DMS114 treated with DMSO at 0.1 percent for 48 hours (cell line): ENCODE measurements around the gene KLHL5.
"Not testable (repeated sequence)": the region's sequence is repeated elsewhere in the genome, so short reads cannot be mapped to it uniquely, and the experiment has no call there.

Experiments used
- DNase-seq: peaks from one replicate; lab custom pipeline; 2025; ENCODE audit not compliant: unreplicated experiment; lab: John Stamatoyannopoulos, UW

The KLHL5 gene

DNA sequence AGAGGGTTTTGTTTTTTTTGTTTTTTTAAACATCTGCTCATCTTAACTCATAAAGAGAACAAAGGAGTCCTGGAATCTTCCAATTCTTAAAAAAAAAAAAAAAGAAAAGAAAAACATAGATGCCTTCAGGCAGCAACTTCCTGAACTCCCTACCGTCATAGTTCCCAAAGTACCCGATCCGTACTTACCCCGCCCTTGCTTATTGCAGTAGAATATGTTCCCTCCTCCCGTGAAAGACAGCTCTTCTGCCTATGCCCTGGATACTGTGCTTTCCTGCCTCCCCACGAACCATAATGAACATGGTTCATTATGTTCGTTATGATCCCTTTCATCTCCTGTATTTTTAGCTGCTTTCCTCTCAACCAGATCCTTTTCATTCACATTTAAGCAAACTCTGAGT lies 40.3 kb downstream of the KLHL5 start:
- DNase-seq: no peak

DNA sequence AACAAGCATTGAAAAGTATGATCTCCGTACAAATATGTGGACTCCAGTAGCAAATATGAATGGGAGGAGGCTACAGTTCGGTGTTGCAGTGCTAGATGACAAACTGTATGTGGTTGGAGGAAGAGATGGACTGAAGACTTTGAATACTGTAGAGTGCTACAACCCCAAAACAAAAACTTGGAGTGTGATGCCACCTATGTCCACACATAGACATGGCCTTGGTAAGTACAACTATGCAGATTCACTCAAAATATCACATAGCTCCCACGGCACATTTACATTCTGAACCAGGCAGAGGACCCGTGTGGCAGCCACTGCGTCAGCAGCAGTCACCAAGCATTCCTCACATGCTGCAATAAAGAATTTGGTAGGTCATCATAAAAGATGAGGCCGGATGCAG lies 41.3 kb downstream of the KLHL5 start:
- DNase-seq: no peak

DNA sequence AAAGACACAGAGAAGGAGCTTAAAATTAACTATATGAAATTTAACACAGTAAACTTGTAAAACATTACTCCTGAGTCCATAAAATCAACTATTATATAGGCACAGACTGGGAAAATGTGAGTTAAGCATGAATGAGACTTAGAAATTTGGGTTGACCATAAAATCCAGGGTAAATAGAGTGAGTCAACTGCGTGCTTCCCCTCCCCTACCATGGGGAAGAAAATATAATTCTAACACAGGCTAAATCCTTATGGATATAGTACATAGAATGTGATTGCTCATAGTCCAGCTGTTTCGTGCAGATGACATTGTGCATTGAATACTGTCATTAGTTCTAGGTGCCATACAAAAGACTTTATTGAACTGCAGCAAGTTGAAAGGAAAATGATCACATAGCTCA lies 42.2 kb downstream of the KLHL5 start:
- no peak for DNase-seq

DNA sequence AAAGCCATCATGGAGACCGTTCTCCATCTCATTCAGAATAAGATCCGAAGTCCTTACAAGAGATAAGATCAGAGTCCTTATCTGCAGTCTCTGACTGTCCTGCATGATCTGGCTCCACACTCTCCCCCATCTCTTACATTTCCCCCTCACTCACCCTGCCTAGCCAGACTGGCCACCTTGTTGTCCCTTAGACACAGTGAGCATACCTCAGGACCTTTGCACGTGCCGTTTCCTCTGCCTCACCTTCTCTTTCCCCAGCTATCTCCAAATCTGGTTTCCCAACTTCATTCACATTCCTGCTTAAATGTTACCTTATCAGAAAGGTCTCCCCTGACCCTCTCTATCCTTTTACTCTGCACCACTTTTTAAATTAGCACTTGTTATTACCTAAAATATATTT lies 44.0 kb downstream of the KLHL5 start:
- DNase-seq: no peak

DNA sequence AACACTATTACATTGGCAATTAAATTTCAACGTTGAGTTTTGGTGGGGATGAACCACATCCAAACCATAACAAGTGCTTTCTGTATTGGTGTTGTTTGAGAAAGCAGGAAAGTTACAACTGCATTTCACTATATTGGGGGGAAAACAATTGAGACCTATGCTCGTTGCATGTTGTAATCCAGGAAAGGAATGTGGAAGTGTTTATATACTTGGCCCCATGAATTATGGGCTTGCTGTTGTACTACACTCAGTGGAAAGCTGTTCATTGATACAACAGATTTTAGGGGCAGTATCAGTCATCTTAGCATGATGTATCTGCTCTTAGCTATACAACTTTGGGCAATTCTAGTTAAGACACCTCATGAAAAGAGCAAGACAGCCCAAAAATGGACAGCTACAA lies 52.4 kb downstream of the KLHL5 start:
- no peak for DNase-seq

DNA sequence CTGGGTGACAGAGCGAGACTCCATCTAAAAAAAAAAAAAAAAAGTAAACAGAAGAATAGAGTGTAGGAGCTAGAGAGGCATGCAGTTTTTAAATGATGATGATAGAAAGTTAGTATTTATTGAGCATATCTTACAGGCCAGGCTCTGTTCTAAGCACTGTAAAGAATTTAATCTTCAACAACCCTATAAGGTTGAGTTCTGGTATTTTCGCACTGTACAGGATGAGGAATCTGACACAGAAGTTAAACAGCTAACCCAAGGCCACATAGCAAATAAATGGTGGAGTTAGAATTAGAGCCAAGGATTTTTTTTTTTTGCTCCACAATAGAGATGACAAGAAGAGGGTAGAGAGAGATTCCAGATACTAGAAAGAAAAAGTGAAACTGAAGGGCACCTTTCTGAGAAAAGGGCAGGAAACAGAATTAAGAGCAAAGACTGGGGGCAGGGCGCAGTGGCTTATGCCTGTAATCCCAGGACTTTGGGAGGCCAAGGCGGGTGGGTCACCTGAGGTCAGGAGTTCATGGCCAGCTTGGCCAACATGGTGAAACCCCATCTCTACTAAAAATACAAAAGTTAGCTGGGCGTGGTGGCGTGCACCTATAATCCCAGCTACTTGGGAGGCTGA lies 56.1 kb downstream of the KLHL5 start:
- DNase-seq: no peak

DNA sequence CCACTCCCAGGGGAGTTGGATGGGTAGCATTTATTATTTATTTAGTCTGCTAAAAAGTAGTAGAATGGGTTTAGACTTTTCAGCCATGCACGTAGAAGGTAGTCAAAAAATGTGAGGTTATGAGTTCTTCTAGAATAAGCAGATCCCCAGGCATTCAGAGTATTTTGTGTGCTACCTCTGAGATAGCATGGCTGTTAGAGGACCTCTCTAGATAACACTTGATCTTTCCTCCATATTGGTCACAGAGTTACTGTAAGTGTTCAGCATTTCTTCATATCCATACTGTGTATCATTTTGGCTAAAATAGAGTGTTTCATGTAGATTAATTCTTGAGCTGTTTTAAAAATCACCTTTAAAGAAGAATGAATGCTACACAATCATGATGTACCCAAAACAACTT lies 58.4 kb downstream of the KLHL5 start:
- no peak for DNase-seq

DNA sequence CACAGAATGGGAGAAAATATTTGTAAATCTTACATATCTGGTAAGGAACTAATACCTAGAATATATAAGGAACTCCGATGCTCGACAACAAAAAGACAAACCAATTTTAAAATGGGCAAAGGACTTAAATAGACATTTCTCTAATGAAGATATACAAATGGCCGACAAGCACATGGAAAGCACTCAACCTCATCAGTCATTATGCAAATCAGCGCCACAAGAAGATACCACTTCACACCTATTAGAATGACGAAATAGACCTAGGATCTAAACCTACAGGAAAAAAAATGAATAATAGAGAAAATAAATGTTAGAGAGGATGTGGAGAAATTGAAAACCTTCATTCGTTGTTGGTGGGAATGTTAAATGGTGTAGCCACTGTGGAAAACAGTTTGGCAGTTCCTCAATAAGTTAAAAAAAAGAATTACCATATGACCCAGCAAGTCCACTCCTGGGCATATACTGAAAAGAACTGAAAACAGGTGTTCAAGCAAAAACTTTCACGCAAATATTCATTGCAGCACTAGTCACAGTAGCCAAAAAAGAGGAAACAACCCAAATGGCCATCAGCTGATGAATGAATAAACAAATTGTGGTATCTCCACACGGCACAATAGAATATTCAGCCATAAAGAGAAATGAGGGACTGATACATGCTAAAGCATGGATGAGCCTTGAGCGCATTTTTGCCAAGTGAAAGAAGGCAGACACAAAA lies 63.0 kb downstream of the KLHL5 start:
- no peak for DNase-seq

DNA sequence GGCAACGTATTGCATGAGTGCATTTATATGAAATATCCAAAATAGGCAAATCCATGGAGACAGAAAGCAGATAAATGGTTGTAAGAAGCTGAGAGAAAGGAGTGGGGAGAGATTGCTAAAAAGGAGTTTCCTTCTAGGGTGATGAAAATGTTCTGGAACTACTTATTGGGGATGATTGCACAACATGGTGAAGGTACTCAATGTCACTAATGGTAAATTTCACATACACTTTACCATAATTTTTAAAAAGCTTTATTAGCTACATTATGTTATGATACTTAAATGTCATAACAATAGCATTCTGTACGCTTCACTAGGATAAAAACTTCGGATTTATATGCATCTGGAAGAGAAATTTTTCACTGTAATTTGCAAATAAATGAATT lies 63.6 kb downstream of the KLHL5 start:
- DNase-seq: no peak

DNA sequence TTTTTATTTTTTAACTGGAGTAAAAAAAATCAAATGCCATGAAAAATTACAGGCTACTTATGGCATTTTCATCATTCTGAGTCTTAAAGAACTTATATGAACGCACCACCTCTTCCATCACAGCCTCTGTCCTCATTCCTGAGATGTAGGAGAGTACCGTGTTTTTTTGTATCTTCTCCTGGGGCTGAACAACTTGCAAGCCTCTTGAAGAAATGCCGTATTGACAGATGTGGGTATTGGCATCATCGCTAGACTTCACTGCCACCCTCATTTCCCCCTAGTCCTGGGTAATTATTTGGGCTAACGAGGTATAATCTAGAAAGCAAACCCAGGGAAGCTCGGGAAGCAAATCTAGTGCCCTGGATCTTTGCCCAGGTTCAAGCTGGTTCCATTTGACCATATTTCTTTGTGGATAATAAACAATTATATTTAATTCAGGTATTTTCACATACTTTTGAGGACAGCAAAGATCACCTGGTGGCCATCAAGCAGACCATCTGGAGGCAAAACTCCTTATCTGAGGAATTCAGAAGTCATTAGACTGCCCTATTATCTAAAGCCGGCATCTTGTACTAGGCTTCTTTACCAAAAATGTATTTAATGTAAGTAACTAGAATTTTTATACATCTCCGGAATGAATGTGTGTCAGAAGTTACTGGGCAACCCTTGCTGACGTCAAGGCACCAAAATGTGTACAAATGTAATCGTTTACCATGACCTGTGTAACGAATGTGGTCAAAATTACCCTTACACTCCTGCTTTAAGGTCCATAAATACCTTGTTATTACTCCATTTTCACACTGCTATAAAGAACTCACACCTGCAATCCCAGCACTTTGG lies 64.4 kb downstream of the KLHL5 start:
- no peak for DNase-seq

DNA sequence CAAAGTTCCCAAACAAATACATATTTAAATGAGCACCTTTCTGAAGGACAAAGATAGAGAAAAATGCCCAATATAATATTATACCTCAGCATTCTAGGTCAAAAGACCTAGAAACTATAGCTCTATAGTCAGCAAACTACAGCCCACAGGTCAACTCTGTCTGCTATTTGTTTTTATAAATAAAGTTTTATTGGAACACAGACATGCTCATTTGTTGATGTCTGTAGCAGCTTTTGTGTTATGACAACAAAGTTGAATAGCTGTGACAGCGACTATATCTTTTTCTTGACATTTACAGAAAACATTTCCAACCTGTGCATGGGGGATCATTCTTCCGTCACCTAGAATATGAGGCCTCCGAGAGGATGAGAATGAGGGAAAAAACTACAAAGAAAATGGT lies 71.6 kb downstream of the KLHL5 start:
- no peak for DNase-seq

DNA sequence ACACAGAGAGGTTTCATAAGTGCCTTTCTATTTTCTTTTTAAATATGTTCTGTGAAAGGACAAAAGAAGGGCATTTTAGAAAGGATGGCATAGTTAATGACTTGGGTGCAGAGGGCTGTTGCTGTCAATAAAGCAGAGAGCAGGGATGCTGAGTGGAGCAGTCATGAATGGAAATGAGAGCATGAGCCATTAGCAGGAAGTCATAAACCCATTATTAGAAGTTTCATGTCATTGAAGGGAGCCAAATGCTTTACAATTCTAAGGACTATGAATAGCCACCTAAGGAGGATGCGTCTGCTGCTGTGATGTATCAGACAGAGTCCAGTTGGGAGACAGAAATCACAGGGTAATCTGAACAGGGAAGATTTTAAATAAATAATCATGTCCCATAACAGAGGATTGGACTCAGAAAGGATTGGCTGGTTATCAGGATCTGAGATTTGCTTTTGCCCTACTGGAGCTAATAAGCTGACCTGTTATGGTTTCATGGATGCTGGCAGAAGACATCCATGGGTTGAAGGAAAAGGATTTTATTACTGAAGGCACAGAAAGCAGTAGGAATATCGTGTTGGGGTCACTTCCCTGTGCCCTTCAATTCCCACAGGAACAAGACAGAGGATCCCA lies 72.8 kb downstream of the KLHL5 start:
- no peak for DNase-seq

DNA sequence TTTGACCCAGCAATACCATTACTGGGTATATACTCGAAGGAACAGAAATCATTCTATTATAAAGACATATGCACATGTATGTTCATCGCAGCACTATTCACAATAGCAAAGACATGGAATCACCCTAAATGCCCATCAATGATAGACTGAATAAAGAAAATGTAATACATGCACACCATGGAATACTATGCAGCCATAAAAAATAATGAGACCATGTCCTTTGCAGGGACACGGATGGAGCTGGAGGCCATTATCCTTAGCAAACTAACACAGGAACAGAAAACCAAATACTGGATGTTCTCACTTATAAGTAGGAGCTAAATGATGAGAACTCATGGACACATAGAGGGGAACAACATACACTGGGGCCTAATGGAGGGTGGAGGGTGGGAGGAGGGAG lies 76.2 kb downstream of the KLHL5 start:
- DNase-seq: not testable (repeated sequence)

DNA sequence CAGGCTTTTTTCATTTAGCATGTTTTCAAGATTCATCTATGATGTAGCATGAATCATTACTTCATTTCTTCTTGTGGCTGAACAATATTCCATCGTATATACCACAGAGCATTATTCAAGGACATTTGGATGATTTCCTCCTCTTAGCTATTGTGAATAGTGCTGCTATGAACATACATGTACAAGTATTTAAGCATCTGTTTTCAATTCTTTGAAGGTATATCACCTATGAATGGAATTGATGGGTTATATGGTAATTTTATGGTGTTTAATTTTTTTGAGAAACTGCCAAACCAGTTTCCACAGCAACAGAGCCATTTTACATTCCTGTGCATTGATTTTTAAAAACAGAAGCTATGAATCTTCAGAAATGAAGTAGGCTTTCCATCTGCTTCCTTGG lies 84.2 kb downstream of the KLHL5 start:
- DNase-seq: no peak

DNA sequence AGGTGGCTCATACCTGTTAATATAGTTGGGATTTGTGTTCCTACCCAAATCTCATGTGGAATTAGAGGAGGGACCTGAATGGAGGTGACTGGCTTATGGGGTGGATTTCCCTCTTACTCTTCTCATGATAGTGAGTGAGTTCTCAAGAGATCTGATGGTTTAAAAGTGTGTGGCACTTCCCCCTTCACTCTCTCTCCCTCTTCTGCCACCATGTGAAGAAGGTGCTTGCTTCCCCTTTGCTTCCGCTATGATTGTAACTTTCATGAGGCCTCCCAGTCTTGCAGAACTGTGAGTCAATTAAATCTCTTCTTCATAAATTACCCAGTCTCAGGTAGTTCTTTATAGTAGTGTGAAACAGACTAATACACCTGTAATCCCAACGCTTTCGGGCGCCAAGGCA lies 92.0 kb downstream of the KLHL5 start:
- DNase-seq: no peak

DNA sequence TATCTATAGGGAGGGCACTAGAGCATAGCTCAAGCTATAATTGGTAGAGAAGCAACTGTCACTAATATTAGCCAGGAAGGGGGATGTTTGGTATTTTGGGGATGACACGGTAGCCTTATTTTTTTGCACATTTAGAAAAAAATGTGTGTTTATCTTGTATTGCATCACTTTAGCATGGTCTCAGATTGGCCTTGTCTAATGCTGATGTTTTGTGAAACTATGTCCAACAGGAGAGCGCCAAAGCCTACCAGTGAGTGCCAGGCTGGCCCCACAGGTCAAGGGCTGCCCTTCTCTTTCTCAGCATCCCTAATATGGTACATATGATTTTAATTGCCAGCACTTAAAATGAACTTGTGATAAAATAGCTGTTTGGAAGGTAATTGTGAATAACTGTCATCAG lies 95.5 kb downstream of the KLHL5 start:
- DNase-seq: no peak

DNA sequence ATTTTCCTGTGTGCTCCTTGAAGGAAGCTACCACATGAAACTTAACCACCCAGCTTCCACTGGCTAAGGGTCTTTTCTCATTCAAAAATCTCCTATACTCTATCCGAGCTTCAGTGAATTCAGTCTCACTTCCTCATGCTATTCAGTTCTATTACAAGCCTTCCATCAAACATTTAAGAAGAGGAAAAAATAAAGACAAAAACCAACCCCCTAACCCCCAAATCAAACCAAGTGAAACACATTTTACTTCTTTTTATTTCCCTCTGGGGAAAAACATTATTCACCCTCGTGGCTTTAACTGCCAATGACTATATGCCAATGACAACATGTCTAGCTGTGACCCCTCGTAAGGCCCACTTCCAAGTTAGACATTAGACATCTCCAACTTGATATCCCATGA lies 104.1 kb downstream of the KLHL5 start:
- DNase-seq: no peak

DNA sequence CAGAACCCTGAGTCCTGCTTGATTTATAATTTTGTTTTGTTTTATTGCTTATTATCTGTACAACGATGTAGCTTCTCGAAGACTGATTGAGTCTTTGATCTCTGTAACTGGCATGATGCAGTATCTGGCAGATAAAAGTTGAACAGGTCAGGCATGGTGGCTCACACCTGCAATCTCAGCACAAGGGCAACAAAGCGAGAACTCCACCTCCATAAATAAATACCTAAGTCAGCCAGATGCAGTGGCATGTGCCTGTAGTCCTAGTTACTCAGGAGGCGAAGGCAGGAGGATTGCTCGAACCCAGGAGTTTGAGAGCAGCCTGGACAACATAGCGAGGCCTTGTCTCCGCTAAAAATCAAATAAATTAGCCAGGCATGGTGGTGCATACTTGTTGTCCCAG lies 104.6 kb downstream of the KLHL5 start:
- DNase-seq: no peak

DNA sequence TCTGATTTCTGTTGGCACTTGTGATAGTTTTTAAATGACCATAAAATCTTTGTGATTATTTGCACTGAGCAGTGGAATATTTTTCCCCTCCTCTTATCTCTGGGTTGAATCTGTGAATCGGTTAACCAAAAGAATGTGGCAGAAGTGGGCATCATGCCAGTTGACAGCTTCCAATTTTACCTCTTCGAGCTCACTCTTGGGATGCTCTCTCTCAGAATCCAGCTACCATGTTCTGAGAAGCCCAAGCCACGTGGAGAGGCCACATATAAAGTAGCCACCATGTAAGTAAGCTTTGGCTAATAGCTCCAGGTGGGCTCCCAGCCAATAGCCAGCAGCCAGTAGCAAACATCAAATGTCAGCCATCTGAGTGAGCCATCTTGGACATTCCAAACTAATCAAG lies 107.4 kb downstream of the KLHL5 start:
- no peak for DNase-seq

DNA sequence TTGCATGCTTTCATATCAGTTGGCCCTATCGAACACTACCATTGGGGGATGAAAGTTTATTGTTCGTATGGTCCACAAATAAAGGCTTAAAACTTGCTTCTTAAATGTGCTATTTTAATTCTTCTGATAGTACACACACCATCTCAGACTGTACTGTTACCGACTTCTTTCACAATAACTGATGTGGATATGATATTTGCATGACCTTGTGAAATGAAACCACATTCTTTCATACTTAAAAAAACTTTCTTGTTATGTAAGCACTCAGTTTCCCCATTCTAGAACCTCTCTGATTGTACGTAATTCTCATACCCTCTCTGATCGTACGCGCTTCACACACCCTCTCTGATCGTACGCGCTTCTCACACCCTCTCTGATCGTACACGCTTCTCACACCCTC lies 108.3 kb downstream of the KLHL5 start:
- no peak for DNase-seq
